Activated CD4-positive, alpha-beta T cell treated with anti-CD3 and anti-CD28 coated beads for 36 hours (primary cell): Measurements from ENCODE around the gene ACTR2. TPM values are rescaled to one million over a fixed set of nuclear protein-coding genes. Genes with fewer than 3 reads are reported as not detected.
"Not testable (repeated sequence)": the region's sequence is repeated elsewhere in the genome, so short reads cannot be mapped to it uniquely, and the experiment has no call there.

ENCODE experiments used
- ATAC-seq: fragments of 200-7000 bp; cut with Tn5 transposase; one replicate; pipeline ENCODE4 v1.10.0; 2021; ENCODE audit warnings: mild to moderate bottlenecking, moderate library complexity
- CTCF ChIA-PET: fragments of 350-600 bp; sonication (Branson Sonifier 250); formaldehyde crosslinking; loops from one replicate; lab custom pipeline; 2021; ENCODE audit warnings: antibody characterized with exemption; lab: Charles Lee
- POLR2A ChIA-PET: fragments of 350-600 bp; sonication (Branson Sonifier 250); formaldehyde crosslinking; loops from one replicate; lab custom pipeline; 2021; ENCODE audit warnings: antibody characterized with exemption, inconsistent platforms; lab: Charles Lee
- DNase-seq: peaks from one replicate; pipeline ENCODE4 v3.0.0-alpha.2; 2020
- H3K27ac Mint-ChIP-seq: one replicate; pipeline ENCODE4 v1.8.0; 2021; ENCODE audit warnings: mixed read lengths
- H3K27me3 Mint-ChIP-seq: one replicate; pipeline ENCODE4 v1.8.0; 2021; ENCODE audit warnings: mixed read lengths
- H3K36me3 Mint-ChIP-seq: one replicate; pipeline ENCODE4 v1.8.0; 2021; ENCODE audit warnings: low read depth, mixed read lengths
- H3K4me1 Mint-ChIP-seq: one replicate; pipeline ENCODE4 v1.8.0; 2021; ENCODE audit warnings: mixed read lengths
- H3K4me3 Mint-ChIP-seq: one replicate; pipeline ENCODE4 v1.8.0; 2021; ENCODE audit warnings: mild to moderate bottlenecking, moderate library complexity, mixed read lengths
- H3K9me3 Mint-ChIP-seq: one replicate; pipeline ENCODE4 v1.8.0; 2021; ENCODE audit warnings: low read depth, mixed read lengths
- intact Hi-C, 2 experiments: fragments of 100-400 bp; cut with DNase I in 1 of 2; cut with micrococcal nuclease in 1 of 2; formaldehyde crosslinking; loops; one replicate each; pipeline versions ENCODE4 v1.14.2 to v1.15.1; 2022 to 2024; cut with DNase I, micrococcal nuclease
- total RNA-seq, 2 experiments: library from RNA; stranded (reverse); gene quantifications; one replicate each; pipeline ENCODE4 v1.2.3, GENCODE V29; 2021

The ACTR2 gene
- total RNA-seq, 2 experiments from 2014 or later, result 326 to 388 TPM

- POLR2A ChIA-PET, result interaction anchor here (0.6 kb wide), 1 partner anchor 162 kb away, joined by 4 read pairs; no protein-coding TSS in a partner anchor
These were observed 3.5 kb downstream of the ACTR2 start for GRCh38 chr2:65231121-65231520.

GRCh38 chr2:65231892-65232477, 4.4 kb downstream of the ACTR2 start:
- ChIA-PET POLR2A (no interaction called here), CTCF (no interaction called here)
- Mint-ChIP-seq H3K9me3 (no peaks in the 10 kb centered on the region), H3K36me3 (peaks cover 41% of the 10 kb centered on the region), H3K27ac (peak overlapping the region; percentile 90), H3K27me3 (no peaks in the 10 kb centered on the region), H3K4me3 (peak overlapping the region; percentile 33), H3K4me1 (peaks cover 58% of the 10 kb centered on the region)
- intact Hi-C loops, result loop anchor here (1.0 to 2.0 kb wide), 2 partner anchors 199 to 200 kb away; partner anchors contain the start of gene SPRED2 (in 1 of the 2)
- ATAC-seq (no peak), DNase-seq (peak; percentile 46)

More at GRCh38 chr2:65231121-65231520, 3.5 kb downstream of the ACTR2 start:
- peak overlapping the region; percentile 28 for H3K4me3 Mint-ChIP-seq
- CTCF ChIA-PET, result no interaction called here
- H3K4me1 Mint-ChIP-seq, result peaks cover 57% of the 10 kb centered on the region
- H3K27me3 Mint-ChIP-seq, result no peaks in the 10 kb centered on the region
- H3K36me3 Mint-ChIP-seq, result peaks cover 41% of the 10 kb centered on the region
- intact Hi-C loops, result no loop called here
- peak overlapping the region; percentile 90 for H3K27ac Mint-ChIP-seq
- no peak for ATAC-seq
- no peaks in the 10 kb centered on the region for H3K9me3 Mint-ChIP-seq
- DNase-seq, result no peak

GRCh38 chr2:65232636-65233035, 5.0 kb downstream of the ACTR2 start:
- CTCF ChIA-PET, result no interaction called here
- intact Hi-C loops, result loop anchor here (1.0 to 2.0 kb wide), 2 partner anchors 198 to 200 kb away; partner anchors contain the start of gene SPRED2 (in 1 of the 2)
- ATAC-seq (peak; percentile 73), DNase-seq (no peak)
- Mint-ChIP-seq H3K27ac (peak overlapping the region; percentile 90), H3K4me1 (peaks cover 60% of the 10 kb centered on the region), H3K4me3 (peak overlapping the region; percentile 33), H3K9me3 (no peaks in the 10 kb centered on the region), H3K27me3 (no peaks in the 10 kb centered on the region), H3K36me3 (peaks cover 40% of the 10 kb centered on the region)
- POLR2A ChIA-PET, result no interaction called here

- intact Hi-C loops, result no loop called here
- ChIA-PET POLR2A (no interaction called here), CTCF (interaction anchor here (1.9 kb wide), 1 partner anchor 10 kb away, joined by 7 read pairs; no protein-coding TSS in a partner anchor)
- Mint-ChIP-seq H3K4me3 (no peak overlapping the region), H3K4me1 (peaks cover 30% of the 10 kb centered on the region), H3K36me3 (peaks cover 23% of the 10 kb centered on the region), H3K9me3 (no peaks in the 10 kb centered on the region), H3K27ac (no peak overlapping the region), H3K27me3 (no peaks in the 10 kb centered on the region)
- ATAC-seq (no peak), DNase-seq (no peak)
These were observed 13.0 kb downstream of the ACTR2 start for GRCh38 chr2:65240657-65241056.

GRCh38 chr2:65244452-65244851, 16.8 kb downstream of the ACTR2 start:
- CTCF ChIA-PET, result interaction anchor here (1.0 kb wide), 1 partner anchor 48 kb away, joined by 3 read pairs; no protein-coding TSS in a partner anchor
- ATAC-seq, POLR2A ChIA-PET, H3K9me3 Mint-ChIP-seq, H3K27me3 Mint-ChIP-seq, DNase-seq, H3K4me3 Mint-ChIP-seq, H3K27ac Mint-ChIP-seq, intact Hi-C loops: not testable (repeated sequence)
- H3K36me3 Mint-ChIP-seq, result peaks cover 35% of the 10 kb centered on the region
- H3K4me1 Mint-ChIP-seq, result peaks cover 19% of the 10 kb centered on the region

GRCh38 chr2:65252640-65253039, 25.0 kb downstream of the ACTR2 start:
- intact Hi-C loops, result no loop called here
- H3K27me3 Mint-ChIP-seq, result no peaks in the 10 kb centered on the region
- DNase-seq (no peak), ATAC-seq (no peak)
- H3K4me3 Mint-ChIP-seq, result no peak overlapping the region
- H3K36me3 Mint-ChIP-seq, result peaks cover 44% of the 10 kb centered on the region
- no peaks in the 10 kb centered on the region for H3K9me3 Mint-ChIP-seq
- POLR2A ChIA-PET, result no interaction called here
- no peak overlapping the region for H3K27ac Mint-ChIP-seq
- CTCF ChIA-PET, result interaction anchor here (2.4 kb wide), 1 partner anchor 12 kb away, joined by 6 read pairs; no protein-coding TSS in a partner anchor
- H3K4me1 Mint-ChIP-seq, result peaks cover 12% of the 10 kb centered on the region

- H3K4me1 Mint-ChIP-seq, result peaks cover 13% of the 10 kb centered on the region
- ChIA-PET CTCF (interaction anchor here (0.6 to 1.2 kb wide), 3 partner anchors 15 to 206 kb away, joined by 3 to 4 read pairs (median 3); no protein-coding TSS in a partner anchor), POLR2A (no interaction called here)
- DNase-seq, result no peak
- no peak overlapping the region for H3K4me3 Mint-ChIP-seq
- H3K27me3 Mint-ChIP-seq, result no peaks in the 10 kb centered on the region
- H3K36me3 Mint-ChIP-seq, result peaks cover 39% of the 10 kb centered on the region
- H3K27ac Mint-ChIP-seq, result no peak overlapping the region
- intact Hi-C loops, result no loop called here
- no peak for ATAC-seq
- no peaks in the 10 kb centered on the region for H3K9me3 Mint-ChIP-seq
These were observed 27.7 kb downstream of the ACTR2 start for GRCh38 chr2:65255356-65255755.

- DNase-seq, result no peak
- H3K4me1 Mint-ChIP-seq, result peaks cover 13% of the 10 kb centered on the region
- H3K9me3 Mint-ChIP-seq, result no peaks in the 10 kb centered on the region
- no peaks in the 10 kb centered on the region for H3K27me3 Mint-ChIP-seq
- H3K4me3 Mint-ChIP-seq, result no peak overlapping the region
- CTCF ChIA-PET, result interaction anchor here (0.7 kb wide), 1 partner anchor 310 kb away, joined by 6 read pairs; no protein-coding TSS in a partner anchor
- intact Hi-C loops, result no loop called here
- ATAC-seq, result no peak
- H3K36me3 Mint-ChIP-seq, result peaks cover 37% of the 10 kb centered on the region
- no peak overlapping the region for H3K27ac Mint-ChIP-seq
- POLR2A ChIA-PET, result no interaction called here
These were observed 28.4 kb downstream of the ACTR2 start for GRCh38 chr2:65256054-65256453.

GRCh38 chr2:65257866-65258265, 30.2 kb downstream of the ACTR2 start:
- H3K9me3 Mint-ChIP-seq, POLR2A ChIA-PET, DNase-seq, intact Hi-C loops, H3K27me3 Mint-ChIP-seq, ATAC-seq, H3K4me3 Mint-ChIP-seq: not testable (repeated sequence)
- CTCF ChIA-PET, result interaction anchor here (1.5 to 1.6 kb wide), 2 partner anchors 9 to 316 kb away, joined by 5 read pairs; no protein-coding TSS in a partner anchor
- Mint-ChIP-seq H3K36me3 (peaks cover 33% of the 10 kb centered on the region), H3K27ac (peak overlapping the region; percentile 51), H3K4me1 (peaks cover 20% of the 10 kb centered on the region)

GRCh38 chr2:65261676-65262075, 34.0 kb downstream of the ACTR2 start:
- no peaks in the 10 kb centered on the region for H3K27me3 Mint-ChIP-seq
- peaks cover 47% of the 10 kb centered on the region for H3K36me3 Mint-ChIP-seq
- H3K27ac Mint-ChIP-seq, result peak overlapping the region; percentile 7
- ATAC-seq (no peak), DNase-seq (no peak)
- ChIA-PET CTCF (interaction anchor here (1.1 kb wide), 1 partner anchor 312 kb away, joined by 3 read pairs; no protein-coding TSS in a partner anchor), POLR2A (no interaction called here)
- H3K4me1 Mint-ChIP-seq, result peaks cover 24% of the 10 kb centered on the region
- intact Hi-C loops, result no loop called here
- H3K9me3 Mint-ChIP-seq, result no peaks in the 10 kb centered on the region
- no peak overlapping the region for H3K4me3 Mint-ChIP-seq

GRCh38 chr2:65263262-65263661, 35.6 kb downstream of the ACTR2 start:
- DNase-seq (no peak), ATAC-seq (no peak)
- Mint-ChIP-seq H3K4me3 (no peak overlapping the region), H3K9me3 (no peaks in the 10 kb centered on the region), H3K36me3 (peaks cover 47% of the 10 kb centered on the region), H3K27ac (no peak overlapping the region), H3K27me3 (no peaks in the 10 kb centered on the region), H3K4me1 (peaks cover 14% of the 10 kb centered on the region)
- intact Hi-C loops, result no loop called here
- POLR2A ChIA-PET, result interaction anchor here (0.7 kb wide), 1 partner anchor 15 kb away, joined by 9 read pairs; no protein-coding TSS in a partner anchor
- CTCF ChIA-PET, result interaction anchor here (0.7 to 1.6 kb wide), 8 partner anchors 38 to 326 kb away, joined by 3 to 5 read pairs (median 3); no protein-coding TSS in a partner anchor
